Right atrium auricular region (tissue), 2 donors: ENCODE measurements around the gene IDH3B. TPM values are rescaled to one million over a fixed set of nuclear protein-coding genes. Genes with fewer than 3 reads are reported as not detected.

Source experiments
- DNase-seq: peaks from one replicate; pipeline ENCODE4 v3.0.0-alpha.2; 2019; ENCODE audit warnings: low spot score
- H3K27ac ChIP-seq, 2 donors: fragments of 200-600 bp; sonication (generic); 1 replicate in 1 of 2; 2 replicates in 1 of 2; pipeline ENCODE4 v1.5.1; 2016 to 2019
- H3K27me3 ChIP-seq, 2 donors: fragments of 200-600 bp; sonication (generic); one replicate each; pipeline versions ENCODE4 v1.5.1 to v1.6.0; 2017 to 2019
- H3K36me3 ChIP-seq: fragments of 200-600 bp; sonication (generic); one replicate; pipeline ENCODE4 v1.5.1; 2016
- H3K4me1 ChIP-seq, 2 donors: fragments of 200-600 bp; sonication (generic); one replicate each; pipeline versions ENCODE4 v1.5.1 to v1.6.0; 2017 to 2019
- H3K4me3 ChIP-seq, 2 donors: fragments of 200-600 bp; sonication (generic); 1 replicate in 1 of 2; 2 replicates in 1 of 2; pipeline ENCODE4 v1.5.1; 2017 to 2019; ENCODE audit warnings: mild to moderate bottlenecking in 1 of 2, moderate library complexity in 1 of 2
- H3K9me3 ChIP-seq, 2 donors: fragments of 200-600 bp; sonication (generic); one replicate each; pipeline ENCODE4 v1.5.1; 2019
- total RNA-seq, 2 donors: library from RNA; depleted of rRNA; stranded (reverse); fragments of >200 nt; gene quantifications; one replicate each; pipeline ENCODE4 v1.1.0, GENCODE V29; 2016
- TF ChIP-seq, protein P1 (sequence below), 2 donors: fragments of 200-600 bp; sonication (generic); IDR thresholded peaks; one replicate each; pipeline ENCODE4 v1.5.1; 2019; ENCODE audit warnings: antibody characterized with exemption in 2 of 2

The IDH3B gene
- total RNA-seq, 2 donors from 2014 or later, result 145 to 217 TPM

DNA sequence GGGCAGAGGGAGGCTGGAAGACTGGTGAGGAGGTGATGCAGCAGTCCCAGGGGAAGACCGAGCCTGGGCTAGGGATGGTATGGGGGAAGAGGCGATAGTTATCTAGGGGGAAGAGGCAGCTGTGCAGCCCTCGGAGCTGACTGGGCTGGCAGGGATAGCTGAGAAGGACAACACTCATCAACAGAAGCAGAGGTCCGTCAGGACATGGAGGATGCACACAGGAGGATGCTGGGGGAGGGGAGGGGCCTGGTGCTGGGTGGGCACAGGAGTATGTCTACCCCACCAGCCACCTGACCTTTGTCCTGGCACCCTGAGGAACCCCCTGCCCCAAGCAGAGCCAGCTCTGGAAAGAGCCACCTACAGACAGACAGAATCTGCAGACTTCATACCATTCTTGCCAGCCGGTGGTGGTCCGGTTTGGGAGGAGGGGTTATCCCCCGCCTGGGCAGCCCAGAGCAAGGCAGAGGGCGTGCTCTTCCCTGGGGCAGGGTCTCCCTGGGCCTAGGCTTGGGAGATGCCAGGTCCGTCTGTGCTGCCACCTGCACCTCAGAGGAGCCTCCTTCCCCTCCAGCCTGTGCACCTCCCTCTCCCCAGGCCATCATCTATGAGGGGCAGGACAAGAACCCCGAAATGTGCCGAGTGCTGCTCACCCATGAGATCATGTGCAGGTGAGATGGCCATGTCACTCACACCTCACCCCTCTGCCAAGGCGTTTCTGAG is 43.5 kb upstream of the IDH3B start:
- no peaks in the 10 kb centered on the region for H3K36me3 ChIP-seq
- peak; percentile 5 for DNase-seq
- H3K4me3 ChIP-seq, result no peak overlapping the region
- H3K9me3 ChIP-seq, result no peaks in the 10 kb centered on the region
- TF ChIP-seq, protein P1, sequence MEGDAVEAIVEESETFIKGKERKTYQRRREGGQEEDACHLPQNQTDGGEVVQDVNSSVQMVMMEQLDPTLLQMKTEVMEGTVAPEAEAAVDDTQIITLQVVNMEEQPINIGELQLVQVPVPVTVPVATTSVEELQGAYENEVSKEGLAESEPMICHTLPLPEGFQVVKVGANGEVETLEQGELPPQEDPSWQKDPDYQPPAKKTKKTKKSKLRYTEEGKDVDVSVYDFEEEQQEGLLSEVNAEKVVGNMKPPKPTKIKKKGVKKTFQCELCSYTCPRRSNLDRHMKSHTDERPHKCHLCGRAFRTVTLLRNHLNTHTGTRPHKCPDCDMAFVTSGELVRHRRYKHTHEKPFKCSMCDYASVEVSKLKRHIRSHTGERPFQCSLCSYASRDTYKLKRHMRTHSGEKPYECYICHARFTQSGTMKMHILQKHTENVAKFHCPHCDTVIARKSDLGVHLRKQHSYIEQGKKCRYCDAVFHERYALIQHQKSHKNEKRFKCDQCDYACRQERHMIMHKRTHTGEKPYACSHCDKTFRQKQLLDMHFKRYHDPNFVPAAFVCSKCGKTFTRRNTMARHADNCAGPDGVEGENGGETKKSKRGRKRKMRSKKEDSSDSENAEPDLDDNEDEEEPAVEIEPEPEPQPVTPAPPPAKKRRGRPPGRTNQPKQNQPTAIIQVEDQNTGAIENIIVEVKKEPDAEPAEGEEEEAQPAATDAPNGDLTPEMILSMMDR (IDR thresholded peaks at IDR 0.05), result no peak
- H3K27me3 ChIP-seq, result no peaks in the 10 kb centered on the region
- H3K4me1 ChIP-seq, result no peaks in the 10 kb centered on the region
- no peak overlapping the region for H3K27ac ChIP-seq

DNA sequence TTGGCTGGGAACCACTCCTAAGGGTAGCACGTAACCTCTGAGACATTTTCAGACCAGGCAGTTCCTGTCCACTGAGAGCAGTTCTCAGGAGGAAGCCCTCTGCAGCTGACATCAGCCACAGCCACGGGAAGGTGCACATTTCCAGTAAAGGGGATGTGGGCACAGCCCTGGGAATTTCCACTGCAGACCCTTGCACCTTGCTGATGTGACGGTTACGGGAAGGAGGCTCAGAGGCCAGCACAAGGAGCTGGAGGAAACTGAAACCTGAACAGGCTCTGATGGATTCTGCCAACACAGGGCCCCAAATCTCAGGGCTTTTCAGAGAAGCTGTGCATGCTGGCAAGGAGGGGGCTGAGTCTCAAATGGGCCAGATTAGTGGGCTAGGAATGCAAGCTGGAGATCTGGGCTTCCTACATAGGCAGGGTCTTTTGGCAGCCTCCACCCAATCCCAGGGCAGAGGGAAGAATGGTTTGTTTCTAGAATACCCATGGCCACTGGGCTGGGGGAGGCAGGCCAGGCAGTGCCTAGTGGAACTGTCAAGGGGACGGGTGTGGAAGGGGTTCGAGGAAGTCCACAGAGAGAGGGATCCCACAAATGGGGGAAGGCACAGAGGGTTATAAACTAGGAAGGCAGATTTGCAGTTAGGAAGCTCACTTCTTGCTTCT is 42.8 kb upstream of the IDH3B start:
- no peak overlapping the region for H3K27ac ChIP-seq
- no peak overlapping the region for H3K4me3 ChIP-seq
- H3K36me3 ChIP-seq, result no peaks in the 10 kb centered on the region
- DNase-seq, result peak; percentile 38
- H3K4me1 ChIP-seq, result no peaks in the 10 kb centered on the region
- H3K27me3 ChIP-seq, result no peaks in the 10 kb centered on the region
- H3K9me3 ChIP-seq, result no peaks in the 10 kb centered on the region
- TF ChIP-seq, protein P1 (IDR thresholded peaks at IDR 0.05), result no peak

DNA sequence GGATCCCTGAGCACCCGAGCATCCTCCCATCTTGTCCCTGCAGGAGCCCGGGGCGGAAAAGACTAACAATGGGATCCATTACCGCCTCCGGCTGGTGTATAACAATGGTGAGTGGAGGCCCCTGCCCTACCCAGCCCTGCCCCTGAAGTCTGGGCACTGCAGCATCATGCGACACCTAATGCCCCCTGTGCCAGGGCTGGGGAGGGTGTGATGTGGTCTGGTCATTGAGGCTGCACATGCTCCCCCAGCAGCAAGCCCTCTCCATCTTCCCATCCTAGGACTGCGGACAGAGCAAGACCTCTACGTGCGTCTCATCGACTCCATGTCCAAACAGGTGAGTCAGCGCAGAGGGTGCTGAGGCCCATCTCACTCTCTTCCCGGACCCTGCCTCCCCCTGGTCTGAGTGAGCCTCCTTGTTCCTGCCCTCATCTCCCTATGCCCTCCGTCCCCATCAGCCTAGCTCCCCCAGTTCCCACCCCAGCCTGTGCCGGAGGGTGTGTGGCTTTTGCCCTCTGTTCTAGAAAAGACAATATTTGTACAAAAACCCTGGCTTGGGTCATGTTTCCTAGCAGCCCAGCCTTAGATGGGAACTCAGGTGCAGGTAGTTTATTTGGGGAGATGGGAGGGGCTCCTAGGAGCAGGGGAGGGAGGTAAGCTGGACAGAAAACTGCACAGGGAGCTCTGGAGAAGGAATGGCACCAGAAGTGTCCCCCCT is 42.1 kb upstream of the IDH3B start:
- no peaks in the 10 kb centered on the region for H3K9me3 ChIP-seq
- DNase-seq, result no peak
- no peaks in the 10 kb centered on the region for H3K36me3 ChIP-seq
- no peak overlapping the region for H3K4me3 ChIP-seq
- TF ChIP-seq, protein P1 (IDR thresholded peaks at IDR 0.05), result no peak
- no peak overlapping the region for H3K27ac ChIP-seq
- no peaks in the 10 kb centered on the region for H3K4me1 ChIP-seq
- no peaks in the 10 kb centered on the region for H3K27me3 ChIP-seq

DNA sequence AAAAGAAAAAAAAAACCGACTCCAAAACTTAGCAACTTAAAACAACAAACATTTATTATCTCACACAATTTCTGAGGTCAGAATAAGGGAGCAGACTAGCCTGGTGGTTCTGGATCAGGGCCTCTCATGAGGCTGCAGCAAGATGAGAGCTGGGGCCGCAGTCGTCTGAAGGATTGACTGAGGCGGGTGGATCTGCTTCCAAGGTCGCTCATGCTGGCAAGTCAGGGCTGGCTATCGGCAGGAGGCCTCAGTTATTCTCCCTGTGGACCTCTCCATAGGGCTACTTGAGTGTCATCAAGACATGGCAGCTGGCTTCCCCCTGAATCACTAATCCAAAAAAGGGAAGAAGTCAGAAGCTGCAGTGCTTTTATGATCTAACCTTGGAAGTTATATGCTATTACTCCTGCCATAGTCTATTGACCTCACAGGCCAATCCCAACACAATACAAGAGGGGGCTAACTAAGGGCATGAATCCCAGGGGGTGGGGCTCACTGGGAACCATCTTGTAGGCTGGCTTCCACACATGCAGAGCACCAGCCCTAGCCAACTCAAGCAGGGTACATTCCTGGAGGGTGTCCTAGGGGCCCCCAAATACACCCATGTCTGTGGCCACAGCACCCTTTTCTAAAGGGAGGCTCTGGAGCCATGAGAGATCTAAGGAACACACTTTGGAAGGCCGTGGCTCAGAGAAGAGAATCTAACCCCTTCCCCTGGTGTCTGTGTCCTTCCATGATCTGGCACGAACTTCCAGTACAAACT is 39.9 kb upstream of the IDH3B start:
- Histone ChIP-seq H3K36me3 (no peaks in the 10 kb centered on the region), H3K4me1 (no peaks in the 10 kb centered on the region), H3K27ac (no peak overlapping the region), H3K27me3 (no peaks in the 10 kb centered on the region), H3K9me3 (no peaks in the 10 kb centered on the region), H3K4me3 (no peak overlapping the region)
- TF ChIP-seq, protein P1 (IDR thresholded peaks at IDR 0.05), result no peak
- no peak for DNase-seq

DNA sequence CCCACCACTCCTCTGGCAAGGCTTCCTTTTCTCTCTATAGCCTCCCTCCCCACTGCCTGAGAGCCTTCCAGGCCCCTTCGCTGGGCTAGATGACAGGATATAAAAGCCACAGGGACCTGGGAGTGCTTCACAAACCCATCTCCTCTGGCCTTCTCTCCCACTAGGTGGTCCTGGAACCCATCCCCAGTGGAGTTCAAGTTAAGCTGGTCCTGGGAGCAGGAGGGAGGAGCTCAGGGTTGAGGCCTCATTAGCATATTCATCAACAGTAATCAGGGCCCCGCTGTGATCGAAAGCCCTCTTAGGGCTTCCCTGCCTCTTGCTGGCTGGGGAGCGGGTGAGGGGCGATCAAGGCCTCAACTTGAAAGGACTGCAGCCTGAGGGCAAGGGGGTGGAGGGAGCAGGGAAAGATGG is 37.7 kb upstream of the IDH3B start:
- Histone ChIP-seq H3K4me1 (no peaks in the 10 kb centered on the region), H3K36me3 (no peaks in the 10 kb centered on the region)
- DNase-seq, result peak; percentile 9

More for the DNA sequence above, 37.7 kb upstream of the IDH3B start:
- no peak overlapping the region for H3K4me3 ChIP-seq
- TF ChIP-seq, protein P1 (IDR thresholded peaks at IDR 0.05), result no peak
- H3K27me3 ChIP-seq, result no peaks in the 10 kb centered on the region
- H3K27ac ChIP-seq, result no peak overlapping the region
- H3K9me3 ChIP-seq, result no peaks in the 10 kb centered on the region
